Peyer's patch (tissue), 4 donors: ENCODE results near the gene ARFIP1.

Source experiments
- CTCF ChIP-seq, 6 experiments: fragments of 450-650 bp in 4 of 6; fragments of 200-600 bp in 2 of 6; sonication (generic) in 1 of 6; IDR thresholded peaks; one replicate each; pipeline ENCODE4 v1.5.1; 2017 to 2019; ENCODE audit warnings: antibody characterized with exemption in 6 of 6, mild to moderate bottlenecking in 3 of 6, moderate library complexity in 1 of 6
- POLR2A ChIP-seq, 2 donors: fragments of 450-650 bp; IDR thresholded peaks; one replicate each; pipeline ENCODE4 v1.5.1; 2017; ENCODE audit warnings: antibody characterized with exemption in 2 of 2, mild to moderate bottlenecking in 2 of 2, moderate library complexity in 2 of 2

DNA sequence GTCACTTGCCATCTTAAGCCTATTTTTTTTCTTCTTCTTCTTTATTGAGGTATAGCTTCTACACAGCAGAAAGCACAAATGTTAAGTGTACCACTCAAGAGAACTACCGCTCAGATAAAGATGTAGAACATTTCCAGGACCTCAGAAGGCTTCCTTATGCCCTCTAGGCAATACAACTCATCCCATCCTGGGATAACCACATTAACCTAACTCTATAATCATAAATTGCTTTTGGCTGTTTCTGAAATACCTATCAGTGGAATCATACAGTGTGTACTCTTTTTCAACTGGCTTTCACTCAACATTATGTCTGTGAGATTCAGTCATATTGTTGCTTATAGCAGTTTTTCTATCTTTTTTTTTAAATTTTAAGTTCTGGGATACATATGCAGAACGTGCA lies 51.7 kb downstream of the ARFIP1 start:
- TF ChIP-seq CTCF (IDR thresholded peaks at IDR 0.05) (no peak), POLR2A (IDR thresholded peaks at IDR 0.05) (no peak)
